Measurements from ENCODE around the gene CMKLR1.

DNA sequence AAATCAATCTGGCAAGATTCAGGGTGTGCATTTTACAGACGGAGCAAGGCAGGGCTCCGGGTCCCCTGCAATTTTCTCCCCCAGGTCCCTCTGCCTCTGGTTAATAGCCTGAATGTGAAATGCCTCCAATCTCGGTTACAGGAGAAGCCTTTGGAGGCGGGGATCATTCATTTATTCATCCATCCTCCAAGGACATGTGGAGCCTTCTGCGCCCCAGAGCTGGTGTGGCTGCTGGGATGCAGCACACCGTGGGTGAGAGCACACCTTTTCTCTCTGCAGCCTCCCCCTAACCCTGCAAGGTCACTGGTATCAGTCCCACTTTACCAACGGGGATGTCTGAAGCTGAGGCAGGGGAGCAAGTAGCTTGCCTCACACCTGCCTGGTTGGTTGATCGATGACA is 35.4 kb downstream of the CMKLR1 start:
- TF ChIP-seq CTCF (IDR thresholded peaks at IDR 0.05), result no peak
- TF ChIP-seq ZFX (IDR thresholded peaks at IDR 0.05; ENCODE audit: borderline replicate concordance), result no peak
